GM15510 (cell line): Measurements from ENCODE around the gene MTA1.

ENCODE experiments used
- POLR2A ChIP-seq: IDR thresholded peaks from 3 replicates; pipeline ENCODE4 v1.6.1; 2011; ENCODE audit warnings: borderline replicate concordance; ENCODE audit not compliant: insufficient read length; ENCODE audit errors: extremely low read depth

Gene MTA1

GRCh38 chr14:105411985-105412770, 7.4 kb upstream of the MTA1 start:
- no peak for TF ChIP-seq POLR2A

DNA sequence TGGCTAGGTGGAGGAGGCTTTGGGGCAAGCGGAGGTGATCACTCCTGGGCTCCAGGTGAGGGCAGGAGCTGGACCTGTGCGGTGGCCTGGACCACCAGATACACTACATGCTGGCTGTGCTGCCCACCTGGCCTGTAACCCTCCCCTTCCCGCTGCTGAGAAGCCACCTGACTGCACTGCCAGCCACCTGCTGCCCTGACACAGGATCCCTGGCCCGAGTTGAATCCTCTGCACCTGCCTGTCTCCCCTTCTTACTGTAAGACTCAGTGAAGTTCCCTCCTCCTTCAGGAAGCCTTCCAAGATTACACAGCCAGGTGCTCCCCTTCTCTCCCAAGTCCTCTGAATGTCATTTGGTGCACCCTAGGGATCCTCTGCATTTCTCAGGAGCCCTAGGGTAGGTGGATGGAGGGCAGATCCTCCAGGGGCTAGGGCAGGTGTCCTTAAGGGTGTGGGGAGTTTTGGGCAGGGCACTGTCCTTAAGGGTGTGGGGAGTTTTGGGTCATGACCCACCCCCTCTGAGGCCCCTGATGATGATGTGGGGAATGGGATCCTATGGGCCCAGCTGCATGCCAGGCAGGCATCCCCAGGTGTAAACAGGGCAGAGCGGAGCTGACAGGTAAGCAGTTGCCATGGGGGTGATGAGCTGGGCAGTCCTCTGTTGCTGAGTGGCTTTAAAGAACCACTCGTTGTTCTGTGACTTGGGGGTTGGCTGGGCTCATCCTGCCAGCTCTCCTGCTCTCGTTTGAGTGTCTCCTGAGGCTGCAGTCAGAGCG, 6.7 kb upstream of the MTA1 start:
- TF ChIP-seq POLR2A, result no peak

GRCh38 chr14:105413544-105413886, 6.1 kb upstream of the MTA1 start:
- TF ChIP-seq POLR2A, result no peak

GRCh38 chr14:105414456-105415371, 4.9 kb upstream of the MTA1 start:
- no peak for TF ChIP-seq POLR2A

DNA sequence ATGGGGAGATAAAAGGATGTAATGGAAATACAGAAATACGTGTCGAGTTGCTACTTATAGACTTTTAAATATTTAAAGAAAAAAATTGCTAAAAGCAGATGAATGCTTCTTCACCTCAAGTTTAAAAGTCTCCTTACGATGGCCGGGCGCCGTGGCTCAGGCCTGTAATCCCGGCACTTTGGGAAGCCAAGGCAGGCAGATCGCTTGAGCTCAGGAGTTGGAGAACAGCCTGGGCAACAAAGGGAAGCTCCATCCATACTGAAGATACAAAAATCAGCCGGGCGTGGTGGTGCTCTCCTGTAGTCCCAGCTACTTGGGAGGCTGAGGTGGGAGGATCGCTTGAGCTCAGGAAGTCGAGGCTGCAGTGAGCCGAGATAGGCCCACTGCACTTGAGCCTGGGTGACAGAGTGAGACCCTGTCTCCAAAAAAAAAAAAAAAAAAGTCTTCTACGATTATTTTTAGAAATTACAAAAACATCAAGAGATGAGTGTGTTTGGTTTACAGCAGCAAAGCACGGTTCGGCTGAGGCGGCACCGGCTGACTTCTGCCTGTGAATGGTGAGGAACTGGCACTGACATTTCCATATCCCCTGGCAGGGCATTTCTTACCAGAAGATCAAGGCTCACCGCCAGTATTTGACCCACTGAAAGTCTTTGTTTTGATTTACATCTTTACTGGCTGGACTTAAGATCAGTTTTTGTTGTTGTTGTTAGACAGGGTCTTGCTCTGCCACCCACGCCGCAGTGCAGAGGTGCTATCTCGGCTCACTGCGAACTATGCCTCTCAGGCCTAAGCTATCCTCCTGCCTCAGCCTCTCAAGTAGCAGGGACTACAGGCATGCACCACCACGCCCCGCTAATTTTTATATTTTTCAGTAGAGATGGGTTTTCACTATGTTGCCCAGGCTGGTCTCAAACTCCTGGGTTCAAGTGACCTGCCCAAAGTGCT, 3.9 kb upstream of the MTA1 start:
- TF ChIP-seq POLR2A, result no peak

GRCh38 chr14:105416671-105417070, 3.0 kb upstream of the MTA1 start:
- TF ChIP-seq POLR2A, result no peak

DNA sequence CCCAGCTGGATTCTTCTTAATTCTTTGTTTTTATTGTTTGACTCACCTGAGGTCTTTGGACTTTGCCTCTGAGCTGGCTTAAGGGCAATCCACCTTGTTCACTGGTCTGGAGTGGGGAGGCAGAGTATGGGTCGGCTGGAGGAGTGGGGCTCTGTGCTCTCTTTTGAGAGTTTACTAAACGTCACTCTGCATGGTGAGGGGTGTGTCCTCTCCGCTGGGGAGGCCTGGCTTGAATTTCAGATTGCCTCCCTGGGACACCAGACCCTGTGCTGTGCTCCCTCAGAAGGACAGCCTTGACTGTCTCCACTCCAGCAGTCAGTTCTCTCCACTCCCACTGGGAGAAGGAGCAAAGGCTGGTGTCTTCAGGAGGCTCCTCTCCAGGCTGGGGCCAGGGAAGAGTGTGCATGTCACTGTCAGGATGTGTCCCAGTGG, 1.9 kb upstream of the MTA1 start:
- no peak for TF ChIP-seq POLR2A

DNA sequence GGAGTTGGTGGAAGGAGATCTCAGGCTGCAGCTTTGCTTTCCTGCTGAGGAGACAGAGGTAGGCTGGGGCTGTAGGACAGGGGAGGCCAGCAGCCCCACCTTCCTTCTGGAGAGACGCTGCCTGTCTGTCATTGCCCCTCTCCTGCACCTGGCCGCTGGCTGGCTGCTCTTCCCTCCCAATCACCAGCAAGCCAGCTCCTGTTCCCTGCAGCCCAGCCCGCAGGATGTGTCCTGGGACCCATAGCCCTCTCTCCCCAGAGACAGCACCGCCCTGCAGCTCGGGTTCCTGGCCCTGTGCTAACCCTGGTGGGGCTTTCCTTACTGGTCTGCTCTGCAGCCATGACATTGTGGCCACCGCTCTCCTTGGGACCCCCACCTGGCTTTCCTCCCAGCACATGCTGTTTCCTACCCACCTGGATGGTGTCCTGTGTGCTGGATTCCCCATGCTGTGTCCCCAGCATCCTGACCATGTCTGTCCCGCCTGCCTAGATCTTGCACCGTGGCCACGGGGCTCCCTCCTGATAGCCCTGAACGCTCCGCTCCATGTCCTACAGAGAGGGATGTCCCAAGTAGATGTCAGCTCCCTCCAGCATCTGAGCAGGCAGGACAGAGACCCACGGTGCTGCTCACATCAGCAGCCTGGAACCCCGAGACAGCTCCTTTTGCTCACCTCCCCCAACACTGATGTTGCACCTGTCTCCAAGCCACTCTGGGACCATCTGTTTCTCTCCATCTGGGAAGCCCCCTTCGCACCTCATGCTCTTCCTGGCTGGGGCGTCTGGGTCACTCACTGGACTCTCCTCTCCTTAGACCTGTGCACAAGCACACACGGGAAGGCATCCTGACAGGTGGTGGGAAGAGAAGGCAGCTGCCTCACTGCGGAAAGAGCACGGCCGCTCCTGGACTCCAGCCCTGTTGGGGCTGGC, 1.1 kb upstream of the MTA1 start:
- TF ChIP-seq POLR2A, result no peak

DNA sequence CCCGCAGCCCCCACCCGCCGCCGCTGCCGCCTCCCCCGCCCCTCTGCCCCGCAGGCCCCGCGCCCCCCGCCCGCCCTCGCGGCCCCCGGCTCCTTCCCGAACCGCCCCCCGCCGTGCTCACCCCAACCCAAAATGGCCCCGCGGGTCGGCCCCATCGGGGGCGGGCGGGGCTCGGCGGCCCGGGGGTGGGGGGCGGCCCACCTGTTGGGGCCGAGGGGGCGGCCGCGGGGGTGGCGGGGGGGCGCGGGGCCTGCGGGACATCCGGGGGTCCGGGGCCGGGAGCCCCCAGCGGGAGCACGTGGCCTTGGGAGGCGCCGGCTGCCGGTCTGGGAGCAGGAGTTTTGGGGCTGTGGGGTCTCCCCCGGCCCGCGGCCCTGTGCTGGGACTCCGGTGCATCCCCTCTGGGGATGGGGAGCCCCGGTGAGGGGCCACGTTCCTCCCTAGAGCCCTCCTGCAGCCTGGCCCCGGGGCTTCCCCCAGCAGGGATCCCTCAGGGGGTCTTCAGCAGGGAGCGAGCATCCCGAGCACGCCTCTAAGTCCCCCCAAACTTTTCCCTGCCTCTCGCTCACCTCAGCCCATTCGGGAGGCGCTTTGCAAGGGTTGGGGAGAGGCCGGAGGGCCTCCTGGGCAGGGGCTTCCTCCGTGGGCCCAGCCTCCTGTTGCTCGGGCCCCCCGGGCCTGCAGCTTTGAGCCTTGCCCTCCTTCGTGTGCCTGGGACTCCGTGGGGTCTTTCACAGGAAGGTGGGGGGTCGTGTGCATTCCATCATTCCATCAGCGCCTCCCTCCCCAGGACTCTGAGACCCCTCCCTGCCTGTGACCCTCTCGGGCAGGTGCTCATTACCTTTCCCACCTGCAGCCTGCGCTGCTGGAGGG, 710 bp downstream of the MTA1 start:
- no peak for TF ChIP-seq POLR2A

DNA sequence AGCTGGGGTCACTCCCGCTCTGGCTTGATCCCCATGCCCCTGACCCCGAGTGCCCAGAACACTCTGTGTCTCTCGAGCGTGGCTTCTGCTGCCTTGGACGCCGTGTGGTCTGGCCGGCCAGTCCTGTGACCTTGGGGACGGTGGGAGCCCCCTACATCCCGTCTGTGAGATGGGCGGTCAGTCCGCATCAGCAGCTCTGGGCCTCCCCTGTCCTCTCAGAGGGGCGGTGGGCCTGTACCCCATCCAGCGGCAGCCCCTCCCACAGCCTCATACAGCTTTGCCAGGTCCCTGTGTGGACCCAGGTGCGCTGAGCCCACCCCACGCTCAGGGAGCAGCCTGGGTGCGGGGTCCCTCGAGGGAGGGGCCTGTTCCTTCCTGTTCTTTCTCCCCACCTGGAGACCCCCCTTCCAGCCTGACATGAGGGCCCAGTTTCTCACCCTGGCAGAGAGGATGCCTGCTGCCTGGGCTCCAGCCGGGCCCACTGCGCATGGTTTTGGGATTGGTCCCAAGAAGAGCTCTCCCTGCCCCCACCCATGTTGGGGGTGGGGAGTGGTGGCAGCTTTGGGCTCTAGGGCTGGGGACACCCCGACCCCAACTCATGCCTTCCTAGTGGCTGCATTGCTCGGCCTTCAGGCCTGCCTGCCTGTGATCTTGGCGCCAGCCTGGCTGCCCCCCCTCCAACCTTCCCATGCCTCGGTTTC, 1.5 kb downstream of the MTA1 start:
- no peak for TF ChIP-seq POLR2A

GRCh38 chr14:105421723-105422615, 2.3 kb downstream of the MTA1 start:
- TF ChIP-seq POLR2A, result no peak
